CD4-positive, alpha-beta T cell treated with Interleukin-4 for 1 hour (primary cell): ENCODE data around the gene CFAP46.

Experiments used
- DNase-seq, 2 donors: peaks; one replicate each; pipeline ENCODE4 v3.0.0-alpha.2; 2020 to 2022

CFAP46 gene

GRCh38 chr10:132942101-132943057 is at the start of gene CFAP46:
CFAP46 (minus strand) TSS chr10:132942570; CDS start chr10:132942484, 86 bp downstream.
- no peak for DNase-seq

GRCh38 chr10:132991706-132992432 is 49.5 kb upstream of the CFAP46 start:
- DNase-seq: no peak

GRCh38 chr10:132990684-132991545 is 48.5 kb upstream of the CFAP46 start:
- DNase-seq: no peak

- DNase-seq: no peak
These were observed 47.4 kb upstream of the CFAP46 start for GRCh38 chr10:132989476-132990415.

- no peak for DNase-seq
These were observed 46.6 kb upstream of the CFAP46 start for GRCh38 chr10:132988988-132989387.

GRCh38 chr10:132987671-132988571 is 45.6 kb upstream of the CFAP46 start:
- DNase-seq: no peak

- no peak for DNase-seq
These were observed 44.6 kb upstream of the CFAP46 start for GRCh38 chr10:132986978-132987377.

GRCh38 chr10:132986576-132986975 is 44.2 kb upstream of the CFAP46 start:
- no peak for DNase-seq

- no peak for DNase-seq
These were observed 43.7 kb upstream of the CFAP46 start for GRCh38 chr10:132986076-132986475.

- no peak for DNase-seq
These were observed 43.2 kb upstream of the CFAP46 start for GRCh38 chr10:132985546-132985900.

GRCh38 chr10:132984801-132985545 is 42.6 kb upstream of the CFAP46 start:
- no peak for DNase-seq

- no peak for DNase-seq
These were observed 41.6 kb upstream of the CFAP46 start for GRCh38 chr10:132984008-132984295.

- DNase-seq: no peak
These were observed 41.1 kb upstream of the CFAP46 start for GRCh38 chr10:132983252-132984007.

GRCh38 chr10:132982301-132982989 is 40.1 kb upstream of the CFAP46 start:
- no peak for DNase-seq

GRCh38 chr10:132981746-132982145 is 39.4 kb upstream of the CFAP46 start:
- no peak for DNase-seq

GRCh38 chr10:132981173-132981555 is 38.8 kb upstream of the CFAP46 start:
- DNase-seq: no peak

GRCh38 chr10:132980426-132981172 is 38.2 kb upstream of the CFAP46 start:
- DNase-seq: no peak
